Activated T-helper 9 cell treated with anti-CD3 and anti-CD28 coated beads, Interleukin-2, amount 50 U/mL, for 16 hours (primary cell): ENCODE results near the gene PGAP3.

ENCODE experiments used
- DNase-seq: peaks from one replicate; pipeline ENCODE4 v3.0.0-alpha.2; 2020; ENCODE audit warnings: low read depth

PGAP3 gene

GRCh38 chr17:39671651-39672521 lies 16.0 kb downstream of the PGAP3 start:
- DNase-seq, result no peak

GRCh38 chr17:39670746-39671145 lies 17.1 kb downstream of the PGAP3 start:
- no peak for DNase-seq

- DNase-seq, result no peak
These were observed 17.7 kb downstream of the PGAP3 start for GRCh38 chr17:39669897-39670735.

GRCh38 chr17:39667945-39668924 lies 19.6 kb downstream of the PGAP3 start, which contains the start of gene PNMT:
PNMT (plus strand) TSS chr17:39668453; CDS start chr17:39668476, 23 bp downstream.
- peak; percentile 40 for DNase-seq

GRCh38 chr17:39667262-39667944 lies 20.5 kb downstream of the PGAP3 start:
- DNase-seq, result no peak

GRCh38 chr17:39666601-39667261 lies 21.1 kb downstream of the PGAP3 start:
- DNase-seq, result no peak

- DNase-seq, result no peak
These were observed 21.6 kb downstream of the PGAP3 start for GRCh38 chr17:39666231-39666600.

- DNase-seq, result no peak
These were observed 22.1 kb downstream of the PGAP3 start for GRCh38 chr17:39665642-39666224.

GRCh38 chr17:39664581-39665561 lies 23.0 kb downstream of the PGAP3 start, which contains the start of gene TCAP:
TCAP (plus strand) TSS chr17:39665349; CDS start chr17:39665360, 11 bp downstream.
- DNase-seq, result no peak

- no peak for DNase-seq
These were observed 23.9 kb downstream of the PGAP3 start for GRCh38 chr17:39663688-39664580.

GRCh38 chr17:39663340-39663687 lies 24.5 kb downstream of the PGAP3 start:
- DNase-seq, result no peak

- DNase-seq, result no peak
These were observed 25.1 kb downstream of the PGAP3 start for GRCh38 chr17:39662551-39663339.

- DNase-seq, result no peak
These were observed 25.9 kb downstream of the PGAP3 start for GRCh38 chr17:39661744-39662541.

GRCh38 chr17:39660397-39661385 lies 27.2 kb downstream of the PGAP3 start:
- DNase-seq, result no peak

- DNase-seq, result no peak
These were observed 27.9 kb downstream of the PGAP3 start for GRCh38 chr17:39660011-39660360.
